PC-3 (cell line): ENCODE results near the gene CAMK2B. TPM values are rescaled to one million over a fixed set of nuclear protein-coding genes. Genes with fewer than 3 reads are reported as not detected.

Experiments used
- ATAC-seq: fragments of 200-7000 bp; cut with Tn5 transposase; 2 replicates; pipeline ENCODE4 v1.9.1; 2020; ENCODE audit warnings: mild to moderate bottlenecking, moderate library complexity
- BruUV-seq: library from RNA; stranded (reverse); fragments of 400-500 nt; replicated peaks from 2 replicates; lab custom pipeline; 2021; lab: Mats Ljungman, UMichigan
- CTCF ChIA-PET: fragments of 300-600 bp; sonication (Branson Sonifier 250); formaldehyde crosslinking; loops from one replicate; lab custom pipeline; 2022; ENCODE audit warnings: antibody characterized with exemption; lab: Charles Lee
- POLR2A ChIA-PET: fragments of 300-600 bp; sonication (Branson Sonifier 250); formaldehyde crosslinking; loops from one replicate; lab custom pipeline; 2022; ENCODE audit warnings: antibody characterized with exemption; ENCODE audit not compliant: unreplicated experiment; lab: Charles Lee
- DNase-seq: peaks from one replicate; pipeline ENCODE4 v3.0.0-alpha.2; 2015
- H2AFZ ChIP-seq: fragments of 300-600 bp; sonication (generic); 2 replicates; pipeline ENCODE4 v1.6.0; 2016; ENCODE audit warnings: antibody characterized with exemption, low read length
- H3F3A ChIP-seq: fragments of 300-600 bp; sonication (generic); one replicate; pipeline ENCODE4 v1.6.0; 2017; ENCODE audit warnings: antibody characterized with exemption, low read length, control low read depth, mild to moderate bottlenecking; ENCODE audit not compliant: unreplicated experiment
- H3K27ac ChIP-seq: fragments of 300-600 bp; sonication (generic); 2 replicates; pipeline ENCODE4 v1.5.1; 2016; ENCODE audit warnings: mild to moderate bottlenecking, low read length
- H3K27me3 ChIP-seq: fragments of 300-600 bp; sonication (generic); 2 replicates; pipeline ENCODE4 v1.6.1; 2016; ENCODE audit warnings: low read length, mixed read lengths
- H3K36me3 ChIP-seq: fragments of 300-600 bp; sonication (generic); 2 replicates; pipeline ENCODE4 v1.6.1; 2016; ENCODE audit warnings: low read depth, mixed run types, low read length, mixed read lengths
- H3K4me1 ChIP-seq: fragments of 300-600 bp; sonication (generic); 2 replicates; pipeline ENCODE4 v1.5.1; 2016; ENCODE audit warnings: low read length; ENCODE audit not compliant: insufficient read depth
- H3K4me2 ChIP-seq: fragments of 300-600 bp; sonication (generic); 2 replicates; pipeline ENCODE4 v1.6.0; 2016; ENCODE audit warnings: low read length
- H3K4me3 ChIP-seq: fragments of 300-600 bp; sonication (generic); 2 replicates; pipeline ENCODE4 v1.5.1; 2016; ENCODE audit warnings: mild to moderate bottlenecking, low read length, mixed read lengths
- H3K79me2 ChIP-seq: fragments of 300-600 bp; sonication (generic); 2 replicates; pipeline ENCODE4 v1.6.1; 2017; ENCODE audit warnings: low read length, mixed read lengths
- H3K9ac ChIP-seq: fragments of 300-600 bp; sonication (generic); 2 replicates; pipeline ENCODE4 v1.6.0; 2016; ENCODE audit warnings: mild to moderate bottlenecking, low read length
- H3K9me2 ChIP-seq: fragments of 300-600 bp; sonication (generic); replicated peaks from 2 replicates; pipeline ENCODE4 v1.6.1; 2016; ENCODE audit warnings: mixed run types, low read length, mixed read lengths
- H3K9me3 ChIP-seq: fragments of 300-600 bp; sonication (generic); 2 replicates; pipeline ENCODE4 v1.6.1; 2016; ENCODE audit warnings: low read length, mixed read lengths
- H4K20me1 ChIP-seq: fragments of 300-600 bp; sonication (generic); 2 replicates; pipeline ENCODE4 v1.6.1; 2016; ENCODE audit warnings: low read length, mixed read lengths
- EZH2 ChIP-seq: fragments of 300-600 bp; sonication (generic); IDR thresholded peaks from one replicate; pipeline ENCODE4 v1.6.1; 2017; ENCODE audit warnings: antibody characterized with exemption, mild to moderate bottlenecking, low read length; ENCODE audit not compliant: unreplicated experiment
- EZH2phosphoT487 ChIP-seq: fragments of 300-600 bp; sonication (generic); IDR thresholded peaks from 2 replicates; pipeline ENCODE4 v1.6.1; 2018; ENCODE audit warnings: mild to moderate bottlenecking, antibody characterized with exemption, low read length, borderline replicate concordance
- intact Hi-C: fragments of 100-400 bp; cut with micrococcal nuclease; formaldehyde crosslinking; loops from 2 replicates; pipeline ENCODE4 v1.9.0; 2023
- total RNA-seq: library from RNA; depleted of rRNA; stranded (reverse); fragments of >200 nt; gene quantifications from 2 replicates; pipeline ENCODE4 v1.2.3, GENCODE V29; 2014
- TF ChIP-seq, protein P1 (sequence below): fragments of 300-600 bp; sonication (generic); conservative IDR thresholded peaks from 2 replicates; pipeline ENCODE4 v1.5.1; 2017; ENCODE audit warnings: antibody characterized with exemption, low read depth, mild to moderate bottlenecking, low read length

CAMK2B gene
- total RNA-seq, 1 experiment from 2014 or later, result 1.2 TPM

- Histone ChIP-seq H3K9me2 (no peaks in the 10 kb centered on the region), H2AFZ (no peak overlapping the region), H3K9me3 (no peaks in the 10 kb centered on the region), H3K4me3 (no peak overlapping the region), H4K20me1 (no peaks in the 10 kb centered on the region), H3K27me3 (peaks cover 11% of the 10 kb centered on the region), H3F3A (no peaks in the 10 kb centered on the region), H3K4me2 (no peak overlapping the region), H3K4me1 (no peaks in the 10 kb centered on the region), H3K79me2 (no peaks in the 10 kb centered on the region), H3K36me3 (no peaks in the 10 kb centered on the region), H3K27ac (no peak overlapping the region), H3K9ac (no peak overlapping the region)
- no peak for ATAC-seq
- BruUV-seq, result no TSS peak
- CTCF ChIA-PET, result no interaction called here
- TF ChIP-seq, protein P1, sequence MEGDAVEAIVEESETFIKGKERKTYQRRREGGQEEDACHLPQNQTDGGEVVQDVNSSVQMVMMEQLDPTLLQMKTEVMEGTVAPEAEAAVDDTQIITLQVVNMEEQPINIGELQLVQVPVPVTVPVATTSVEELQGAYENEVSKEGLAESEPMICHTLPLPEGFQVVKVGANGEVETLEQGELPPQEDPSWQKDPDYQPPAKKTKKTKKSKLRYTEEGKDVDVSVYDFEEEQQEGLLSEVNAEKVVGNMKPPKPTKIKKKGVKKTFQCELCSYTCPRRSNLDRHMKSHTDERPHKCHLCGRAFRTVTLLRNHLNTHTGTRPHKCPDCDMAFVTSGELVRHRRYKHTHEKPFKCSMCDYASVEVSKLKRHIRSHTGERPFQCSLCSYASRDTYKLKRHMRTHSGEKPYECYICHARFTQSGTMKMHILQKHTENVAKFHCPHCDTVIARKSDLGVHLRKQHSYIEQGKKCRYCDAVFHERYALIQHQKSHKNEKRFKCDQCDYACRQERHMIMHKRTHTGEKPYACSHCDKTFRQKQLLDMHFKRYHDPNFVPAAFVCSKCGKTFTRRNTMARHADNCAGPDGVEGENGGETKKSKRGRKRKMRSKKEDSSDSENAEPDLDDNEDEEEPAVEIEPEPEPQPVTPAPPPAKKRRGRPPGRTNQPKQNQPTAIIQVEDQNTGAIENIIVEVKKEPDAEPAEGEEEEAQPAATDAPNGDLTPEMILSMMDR, result no peak
- TF ChIP-seq EZH2phosphoT487 (no peak), EZH2 (no peak)
- POLR2A ChIA-PET, result no interaction called here
- no peak for DNase-seq
- intact Hi-C loops, result no loop called here
These were observed 4.9 kb upstream of the CAMK2B start for GRCh38 chr7:44330331-44330730.

DNA sequence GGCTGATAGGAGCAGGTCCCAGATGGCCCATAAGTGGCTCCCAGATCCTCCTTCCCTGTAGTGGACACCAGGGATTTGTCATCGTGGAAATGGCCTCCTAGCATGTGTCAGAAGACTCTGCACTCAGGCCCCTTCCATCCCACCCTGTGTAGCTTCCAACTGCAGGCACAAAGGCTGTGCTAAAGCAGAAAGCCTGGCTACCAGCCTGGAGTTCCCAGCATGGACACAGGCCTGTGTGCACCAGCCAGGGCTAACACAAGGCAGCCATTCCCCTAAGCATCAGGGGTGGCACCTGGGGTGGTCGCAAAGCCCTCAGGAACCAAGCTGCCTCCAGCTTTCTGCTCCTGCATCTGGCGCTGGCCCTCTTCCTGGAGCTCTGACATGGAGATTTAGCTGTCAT is 4.5 kb upstream of the CAMK2B start:
- Histone ChIP-seq H3K79me2 (no peaks in the 10 kb centered on the region), H4K20me1 (no peaks in the 10 kb centered on the region), H3K4me1 (no peaks in the 10 kb centered on the region), H3K9me3 (no peaks in the 10 kb centered on the region), H3F3A (no peaks in the 10 kb centered on the region), H3K36me3 (no peaks in the 10 kb centered on the region), H3K4me2 (no peak overlapping the region), H3K27ac (no peak overlapping the region), H2AFZ (no peak overlapping the region), H3K9ac (no peak overlapping the region), H3K27me3 (peaks cover 11% of the 10 kb centered on the region), H3K4me3 (no peak overlapping the region), H3K9me2 (no peaks in the 10 kb centered on the region)
- no peak for DNase-seq
- POLR2A ChIA-PET, result no interaction called here
- intact Hi-C loops, result no loop called here
- CTCF ChIA-PET, result no interaction called here
- no TSS peak for BruUV-seq
- no peak for TF ChIP-seq EZH2
- no peak for TF ChIP-seq EZH2phosphoT487
- TF ChIP-seq, protein P1, result no peak
- ATAC-seq, result no peak

DNA sequence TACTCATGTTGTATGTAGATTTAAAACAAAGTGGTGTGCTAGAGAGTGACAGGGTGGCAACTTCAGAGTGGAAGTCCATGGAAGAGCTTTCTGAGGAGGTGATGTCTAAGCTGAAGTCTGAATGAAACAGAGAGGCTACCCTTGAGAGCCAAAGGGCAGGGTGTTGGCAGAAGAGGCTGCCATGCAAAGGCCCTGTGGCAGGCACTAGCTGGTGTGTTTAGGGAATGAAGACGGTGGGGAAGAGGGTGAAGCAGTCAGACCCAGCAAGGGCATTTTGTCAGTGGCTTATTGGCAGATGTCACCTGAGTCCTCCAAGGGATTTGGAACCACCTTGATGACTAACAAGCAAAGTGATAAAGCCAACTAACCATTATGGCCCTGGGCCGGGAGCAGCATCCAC is 3.7 kb upstream of the CAMK2B start:
- Histone ChIP-seq H3K9me3 (no peaks in the 10 kb centered on the region), H3K4me2 (no peak overlapping the region), H3K79me2 (no peaks in the 10 kb centered on the region), H3K36me3 (no peaks in the 10 kb centered on the region), H4K20me1 (no peaks in the 10 kb centered on the region), H3K9me2 (no peaks in the 10 kb centered on the region), H3K27me3 (peaks cover 17% of the 10 kb centered on the region), H3F3A (no peaks in the 10 kb centered on the region), H2AFZ (no peak overlapping the region), H3K4me1 (no peaks in the 10 kb centered on the region), H3K4me3 (no peak overlapping the region), H3K9ac (no peak overlapping the region), H3K27ac (no peak overlapping the region)
- intact Hi-C loops, result no loop called here
- POLR2A ChIA-PET, result no interaction called here
- DNase-seq (no peak), ATAC-seq (no peak)
- CTCF ChIA-PET, result no interaction called here
- TF ChIP-seq, protein P1, result no peak
- no peak for TF ChIP-seq EZH2
- no peak for TF ChIP-seq EZH2phosphoT487
- BruUV-seq, result no TSS peak
